HG03045 (cell line): ENCODE measurements around the gene BCLAF3.

Experiments
- ATAC-seq: cut with Tn5 transposase; IDR thresholded peaks from one replicate; pipeline ENCODE4 v1.9.1; 2021; ENCODE audit warnings: mild to moderate bottlenecking, moderate library complexity; ENCODE audit not compliant: unreplicated experiment

Gene BCLAF3

DNA sequence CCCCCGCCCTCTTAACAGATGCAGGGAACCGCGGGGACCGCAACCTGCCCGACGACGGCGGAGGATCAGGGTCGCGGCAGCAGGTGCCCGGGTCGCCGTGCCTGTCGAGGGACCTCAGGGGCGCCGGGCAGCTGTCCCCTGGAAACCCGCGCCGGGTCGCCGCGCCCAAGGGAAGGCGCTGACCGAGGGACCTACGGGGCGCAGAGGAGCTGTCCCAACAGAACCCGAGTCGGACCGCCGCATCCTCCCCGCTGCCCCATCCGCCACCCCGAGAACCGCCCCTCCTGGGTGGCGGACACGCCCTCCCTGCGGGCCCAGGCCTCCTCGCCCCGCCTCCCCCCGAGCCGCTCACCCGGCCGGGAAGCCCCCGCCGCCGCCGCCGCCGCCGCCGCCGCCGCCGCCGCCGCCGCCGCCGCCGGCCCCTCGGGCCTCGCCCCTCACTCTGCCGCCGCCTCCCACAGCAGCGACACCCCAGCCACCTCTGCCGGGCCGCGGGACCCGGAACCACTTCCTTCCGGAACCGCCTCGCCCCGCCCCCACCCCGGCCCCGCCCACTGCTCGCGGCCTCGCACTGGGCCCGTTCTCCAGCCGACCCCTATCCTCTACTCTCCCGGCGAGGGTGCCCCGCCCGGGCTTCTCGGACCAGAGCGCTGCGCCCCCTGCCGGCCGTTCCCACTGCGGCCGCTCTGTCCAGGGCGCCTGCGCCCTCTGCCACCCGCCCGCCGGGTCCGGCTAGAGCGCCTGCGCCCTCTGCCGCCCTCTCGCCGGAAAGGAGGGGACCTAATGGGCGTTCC lies at the start of gene BCLAF3:
TSS of gene BCLAF3 (minus strand) at position 506 of the 794 bp plus-strand sequence. CDS start 20,797 bp downstream, outside the sequence.
- peak; percentile 95 for ATAC-seq

DNA sequence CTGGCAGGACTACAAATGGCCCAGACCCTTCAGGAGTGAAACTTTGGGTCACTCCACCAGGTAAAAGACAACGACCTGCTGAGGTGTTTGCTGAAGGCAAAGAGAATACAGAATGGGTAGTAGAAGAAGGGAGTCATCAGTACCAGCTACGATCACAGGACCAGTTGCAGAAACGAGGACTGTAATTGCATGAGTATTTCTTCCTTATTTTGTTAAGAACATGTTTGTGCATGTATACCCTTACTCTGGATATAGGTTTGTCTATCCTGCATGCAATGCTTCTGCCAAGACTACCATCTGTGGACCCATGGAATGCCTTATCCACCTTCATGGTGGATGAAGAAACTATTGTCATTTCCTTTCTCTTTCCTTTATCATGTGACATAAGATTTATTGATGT lies 48.1 kb upstream of the BCLAF3 start:
- no peak for ATAC-seq

DNA sequence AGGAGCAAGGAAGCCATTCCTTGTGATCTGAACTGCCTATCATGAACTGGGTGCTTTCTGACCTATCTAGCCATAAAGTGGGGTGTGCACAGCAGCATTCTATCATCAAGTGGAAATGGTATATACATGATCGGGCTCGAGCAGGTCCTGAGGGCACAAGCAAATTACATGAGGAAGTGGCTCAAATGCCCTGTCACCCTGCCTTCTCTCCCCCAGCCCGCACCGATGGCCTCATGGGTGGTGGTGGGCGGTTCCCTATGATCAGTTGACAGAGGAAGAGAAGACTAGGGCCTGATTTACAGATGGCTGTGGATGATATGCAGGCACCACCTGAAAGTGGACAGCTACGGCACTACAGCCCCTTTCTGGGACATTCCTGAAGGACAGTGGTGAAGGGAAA lies 46.3 kb upstream of the BCLAF3 start:
- no peak for ATAC-seq

DNA sequence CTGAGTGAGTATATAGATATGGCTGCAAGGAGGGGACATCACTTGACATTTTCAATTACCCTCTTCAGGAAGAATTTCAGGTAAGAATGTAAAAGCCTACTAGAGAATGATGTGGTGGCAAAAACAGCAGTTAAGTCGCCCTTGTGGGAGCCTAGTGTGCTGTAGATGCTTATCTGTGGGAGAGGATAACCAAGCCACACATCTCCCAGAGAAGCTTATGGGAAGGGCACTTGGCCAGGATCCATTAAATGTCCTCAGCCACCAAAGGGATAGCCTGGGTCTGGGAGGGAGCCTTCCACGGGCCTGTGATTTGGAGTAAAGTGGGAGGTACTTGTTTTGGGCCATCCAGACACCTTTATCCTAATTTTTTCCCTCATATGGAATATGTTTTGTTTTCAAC lies 41.3 kb upstream of the BCLAF3 start:
- no peak for ATAC-seq

DNA sequence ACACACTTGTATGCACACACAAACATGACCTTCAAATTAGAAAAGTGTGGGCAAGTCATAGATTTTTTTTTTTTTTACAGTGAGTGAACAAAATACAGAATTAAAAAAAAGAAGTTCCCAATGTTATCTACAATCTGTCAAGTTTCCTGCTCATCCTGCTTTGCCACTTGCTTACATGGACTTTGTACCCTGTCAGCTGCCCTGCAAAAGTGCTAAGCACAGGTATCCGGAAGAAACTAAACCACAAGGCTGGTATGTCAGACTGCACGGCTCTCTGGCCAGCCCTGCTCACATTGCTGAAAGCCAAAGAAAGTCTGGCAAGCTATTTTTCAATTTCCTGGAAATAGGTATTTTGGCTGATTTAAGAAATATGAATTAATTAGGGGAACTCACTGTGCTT lies 38.9 kb upstream of the BCLAF3 start:
- ATAC-seq: no peak

DNA sequence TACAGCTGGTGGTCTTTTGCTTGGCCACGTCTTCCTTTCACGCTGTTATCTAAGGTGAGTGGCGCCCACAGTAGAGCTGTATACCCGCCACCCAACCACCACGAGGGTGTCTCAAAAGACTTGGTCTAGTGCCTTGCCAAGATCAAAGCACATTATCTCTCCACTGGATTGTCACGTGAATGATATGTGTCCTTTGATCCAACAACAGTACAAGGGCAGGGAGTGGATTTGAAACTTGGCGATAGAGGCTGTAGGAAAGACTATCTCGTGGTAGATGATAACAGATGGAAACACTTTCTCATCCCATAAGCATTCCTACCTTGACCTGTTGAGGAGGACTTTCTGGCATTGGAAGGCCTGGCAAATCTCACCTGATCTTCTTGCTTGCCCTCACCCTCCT lies 37.7 kb upstream of the BCLAF3 start:
- no peak for ATAC-seq

DNA sequence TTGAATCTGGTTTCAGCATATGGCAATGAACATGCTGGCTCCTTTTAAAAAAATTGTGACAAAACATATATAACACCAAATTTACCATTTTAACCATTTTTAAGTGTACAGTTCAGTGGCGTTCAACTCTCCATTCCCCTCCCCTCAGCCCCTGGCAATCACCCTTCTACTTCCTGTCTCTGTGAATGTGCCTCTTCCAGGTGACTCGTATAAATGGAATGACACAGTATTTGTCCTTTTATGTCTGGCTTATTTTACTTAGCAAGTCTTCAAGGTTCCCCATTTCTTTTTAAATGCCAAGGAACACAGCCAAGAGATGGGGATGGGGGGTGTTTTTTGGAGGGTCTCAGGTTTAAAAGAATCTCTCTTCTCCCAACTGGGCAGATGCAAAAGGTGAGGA lies 35.4 kb upstream of the BCLAF3 start:
- no peak for ATAC-seq

DNA sequence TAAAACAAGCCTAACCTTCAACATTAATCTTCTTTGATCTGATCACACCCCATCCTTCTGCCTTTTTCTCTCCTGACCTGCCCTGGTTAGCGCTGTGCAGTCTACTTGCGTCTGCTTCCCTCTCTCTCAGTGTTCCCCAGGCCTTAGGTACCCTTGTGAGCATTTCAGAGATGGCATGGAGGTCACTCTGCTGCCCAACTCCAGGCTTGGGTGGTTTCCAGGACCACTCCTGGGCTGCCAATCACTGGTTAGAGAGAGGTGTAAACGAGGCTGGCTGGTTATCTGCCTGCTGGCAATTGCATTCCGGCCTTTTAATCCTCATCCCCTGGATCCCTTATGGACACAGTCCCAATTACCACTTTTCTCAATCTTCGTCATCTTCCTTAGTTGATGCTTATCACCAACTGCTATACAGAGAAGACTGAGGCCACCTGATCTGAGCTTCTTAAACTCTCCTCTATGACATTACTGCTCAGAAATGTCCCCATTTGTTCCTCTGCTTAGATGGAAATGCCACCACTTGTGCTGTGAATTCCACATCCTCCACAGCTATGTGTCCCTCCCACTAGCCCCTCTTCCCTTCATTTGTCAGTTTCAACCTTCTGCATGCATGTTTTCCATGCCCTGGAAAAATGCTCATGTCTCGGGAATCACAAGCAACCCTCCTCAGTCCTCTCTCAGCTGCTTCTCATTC lies 29.0 kb upstream of the BCLAF3 start:
- ATAC-seq: no peak

DNA sequence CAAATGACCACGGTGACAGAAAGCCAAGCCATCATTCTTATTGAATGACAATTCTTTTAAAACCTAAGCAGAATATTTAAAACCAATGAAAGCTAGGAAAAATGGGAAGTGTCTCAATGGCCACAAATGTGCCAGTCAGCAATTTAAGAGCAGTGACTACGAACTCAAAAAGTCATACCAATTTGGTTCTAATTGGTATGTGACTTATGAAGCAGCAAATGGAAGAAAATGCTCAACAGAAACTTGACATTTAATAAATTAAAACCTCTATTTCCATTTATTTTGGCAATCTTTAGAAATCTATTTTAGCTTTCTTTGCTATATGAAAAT lies 25.7 kb upstream of the BCLAF3 start:
- no peak for ATAC-seq

DNA sequence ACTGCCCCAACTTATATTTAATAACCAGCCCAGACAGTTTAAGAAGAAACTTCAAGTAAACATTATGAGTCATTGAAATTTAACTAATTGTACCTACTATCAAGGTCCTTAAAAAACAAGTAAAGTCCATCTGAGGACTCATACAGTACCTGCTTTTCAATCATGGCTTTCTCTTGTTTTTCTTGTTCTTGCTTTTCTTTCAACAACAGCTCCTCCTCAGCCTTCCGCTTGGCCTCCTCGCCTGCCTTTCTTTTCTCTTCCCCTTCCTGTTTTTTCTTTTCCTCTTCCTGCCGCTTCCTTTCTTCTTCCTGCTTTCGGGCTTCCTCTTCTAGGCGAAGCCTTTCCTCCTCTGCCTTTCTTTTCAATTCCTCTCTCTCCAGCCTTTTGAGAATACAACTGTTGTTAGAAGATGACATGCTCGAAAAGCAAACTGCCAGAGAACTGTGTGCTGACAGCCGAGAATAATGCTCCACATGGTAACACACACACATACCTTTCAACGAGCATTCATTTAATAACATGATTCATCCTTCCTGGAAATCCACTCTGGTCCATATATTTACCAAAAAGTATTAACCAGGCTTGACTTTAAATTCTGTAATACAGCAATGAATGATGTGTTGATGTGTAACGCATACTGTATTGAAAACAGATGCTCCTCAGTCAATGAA lies 25.2 kb upstream of the BCLAF3 start:
- no peak for ATAC-seq

DNA sequence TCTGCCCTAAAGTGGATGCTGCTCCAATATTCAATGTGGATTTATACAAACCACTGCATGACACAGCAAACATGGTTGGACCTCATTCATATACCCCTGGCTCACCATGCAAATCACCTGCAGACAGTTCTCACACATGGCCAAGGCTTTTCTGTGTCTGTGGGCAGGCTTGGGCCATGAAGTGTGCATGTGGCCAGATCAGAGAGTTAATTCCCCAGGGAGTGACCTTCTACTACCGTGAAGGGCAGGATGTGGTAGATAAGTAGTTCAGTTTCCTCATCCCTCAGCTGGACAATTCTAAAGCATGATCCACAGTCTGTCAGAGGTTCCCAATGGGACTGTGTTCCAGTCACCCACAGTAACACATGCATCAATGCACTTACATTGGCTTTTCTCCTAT lies 24.6 kb upstream of the BCLAF3 start:
- ATAC-seq: no peak

DNA sequence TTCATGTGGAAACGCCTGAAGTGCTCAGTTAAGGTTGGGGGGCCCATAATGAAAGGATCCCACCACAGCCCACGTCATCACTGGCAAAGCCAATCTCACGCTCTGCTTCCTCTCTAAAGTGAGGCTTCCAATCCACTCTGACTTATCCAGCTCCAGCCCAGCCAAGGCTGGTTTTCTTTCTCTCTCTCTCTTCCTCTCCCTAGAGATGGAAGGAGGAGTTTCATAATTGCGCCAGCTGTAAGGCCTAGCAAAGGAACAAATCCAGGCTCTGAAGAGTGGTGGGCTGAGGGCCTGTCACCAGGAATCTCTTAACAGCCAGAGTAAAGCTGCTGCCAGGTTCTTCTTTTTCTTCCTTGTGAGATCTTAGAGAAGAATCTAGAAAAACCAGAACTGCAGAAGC lies 20.7 kb upstream of the BCLAF3 start:
- no peak for ATAC-seq

DNA sequence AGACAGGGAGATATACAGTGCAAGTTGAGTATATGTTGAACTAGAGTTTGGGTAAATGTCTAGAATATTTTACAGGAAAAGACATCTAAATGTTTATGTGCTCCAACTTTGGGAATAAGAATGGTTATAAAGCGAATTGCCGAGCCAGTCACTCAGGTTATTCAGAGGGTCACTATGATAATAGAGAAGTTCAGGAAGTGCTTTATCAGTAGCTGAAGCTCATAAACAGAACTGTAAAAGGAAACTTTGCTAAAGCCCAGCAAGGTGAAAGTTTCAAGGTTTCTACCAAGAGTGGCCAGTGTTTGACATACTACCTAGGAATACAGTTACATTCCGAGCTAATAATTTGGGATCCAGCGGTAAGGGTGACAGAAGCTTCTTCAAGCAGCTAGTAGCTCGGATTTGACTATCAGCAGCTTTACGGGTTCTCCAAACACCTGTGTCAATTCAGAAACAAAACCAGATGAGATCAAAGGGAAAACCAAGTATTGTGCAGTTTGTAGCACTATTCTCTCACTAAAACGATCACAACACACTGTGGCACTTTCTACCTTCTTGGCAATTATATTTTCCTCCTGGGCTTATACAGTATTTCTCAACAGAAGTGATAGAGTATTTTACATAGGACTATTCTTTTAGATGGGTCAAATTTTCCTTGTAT lies 17.2 kb upstream of the BCLAF3 start:
- no peak for ATAC-seq

DNA sequence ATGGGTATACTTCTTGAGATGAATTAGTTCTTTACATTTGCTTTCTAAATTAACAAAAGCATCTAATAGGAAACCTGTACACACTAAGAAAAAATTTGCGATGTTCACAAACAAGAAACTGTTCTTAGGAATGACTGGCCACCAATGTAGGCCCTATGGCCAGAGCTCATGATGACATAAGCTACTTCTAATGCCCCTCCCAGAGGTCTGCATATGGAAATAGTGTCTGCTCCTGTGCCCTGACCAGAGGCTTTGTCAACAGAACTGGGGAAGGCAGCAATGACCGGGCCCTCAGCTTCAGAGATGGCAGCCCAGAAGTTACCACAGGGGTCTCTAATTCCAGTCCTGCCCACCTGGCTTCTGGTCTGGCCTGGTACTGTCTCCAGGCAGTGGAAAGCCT lies 15.0 kb upstream of the BCLAF3 start:
- no peak for ATAC-seq

DNA sequence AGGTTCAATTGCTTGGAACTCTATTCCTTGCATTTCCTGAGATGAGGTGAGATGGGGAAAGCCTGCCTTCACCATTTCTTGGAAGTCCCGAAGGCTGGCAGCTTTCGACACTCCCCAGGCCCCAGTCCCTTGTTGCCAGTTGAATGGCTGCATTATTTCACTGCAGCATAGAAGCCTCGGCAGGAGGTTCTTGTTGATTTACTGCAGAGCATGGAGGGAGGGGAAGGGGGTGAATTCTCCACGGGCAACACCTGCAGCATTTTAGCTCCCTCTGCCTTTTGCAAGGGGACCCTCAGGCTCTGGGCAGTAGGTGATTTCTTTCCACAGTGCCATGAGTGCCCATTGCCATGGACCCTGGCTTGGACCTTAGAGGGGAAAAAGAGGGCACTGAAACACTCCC lies 10.7 kb upstream of the BCLAF3 start:
- ATAC-seq: no peak

DNA sequence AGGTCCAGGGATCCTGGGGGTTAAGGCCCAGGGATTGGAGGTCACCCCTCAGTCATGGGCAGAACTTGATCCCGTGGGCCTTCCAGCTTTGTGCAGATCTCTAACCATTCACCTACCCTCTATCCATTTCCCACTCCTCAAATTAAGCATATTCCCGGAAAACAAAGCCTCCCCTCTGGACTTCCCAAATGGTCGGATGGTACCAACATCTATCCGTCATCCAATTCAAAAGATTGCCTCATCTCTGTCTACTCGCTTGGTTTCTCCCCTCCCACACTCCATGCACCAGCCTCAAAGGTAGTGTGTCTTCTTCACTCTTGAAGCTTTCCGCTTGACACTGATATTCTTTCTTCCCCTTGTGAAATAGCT lies 473 bp upstream of the BCLAF3 start:
- no peak for ATAC-seq

DNA sequence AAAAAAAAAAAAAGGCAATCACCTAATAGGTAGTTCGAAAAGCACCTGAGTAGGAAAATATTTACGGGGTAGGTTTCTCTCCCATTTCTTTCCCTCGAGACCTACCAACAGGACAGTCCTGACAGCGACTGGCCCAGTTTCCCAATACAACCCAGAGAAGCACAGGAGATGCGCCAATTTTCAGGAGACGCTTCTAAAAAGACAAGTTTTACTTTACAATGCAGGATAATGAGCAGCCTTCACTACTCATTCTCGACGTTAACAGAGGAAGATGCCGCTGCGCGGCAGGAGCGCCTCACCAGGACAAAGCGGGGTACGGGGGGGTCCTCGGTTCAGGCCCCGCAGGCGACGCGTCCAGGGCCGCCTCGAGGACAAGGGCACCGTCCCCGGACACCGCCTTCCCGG lies 708 bp downstream of the BCLAF3 start:
- peak; percentile 27 for ATAC-seq

DNA sequence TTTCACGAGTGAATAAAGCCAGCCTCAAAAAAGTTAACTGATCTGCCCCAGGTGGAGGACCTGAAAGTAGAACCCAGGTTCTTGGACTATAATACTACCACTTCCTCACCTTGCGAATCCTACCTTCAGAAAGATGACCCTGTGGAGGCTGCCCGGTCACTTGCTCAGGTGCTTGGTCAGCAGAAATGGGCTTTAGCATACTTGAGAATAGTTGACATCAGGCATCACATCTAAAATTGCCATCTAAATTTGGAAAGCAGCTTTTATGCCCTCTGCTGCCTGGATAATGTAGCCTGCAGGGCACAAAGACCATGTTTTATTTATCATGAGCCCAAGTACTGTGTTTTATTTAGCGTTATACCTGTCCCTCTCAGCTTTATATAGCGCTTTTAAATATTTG lies 3.0 kb downstream of the BCLAF3 start:
- ATAC-seq: no peak

DNA sequence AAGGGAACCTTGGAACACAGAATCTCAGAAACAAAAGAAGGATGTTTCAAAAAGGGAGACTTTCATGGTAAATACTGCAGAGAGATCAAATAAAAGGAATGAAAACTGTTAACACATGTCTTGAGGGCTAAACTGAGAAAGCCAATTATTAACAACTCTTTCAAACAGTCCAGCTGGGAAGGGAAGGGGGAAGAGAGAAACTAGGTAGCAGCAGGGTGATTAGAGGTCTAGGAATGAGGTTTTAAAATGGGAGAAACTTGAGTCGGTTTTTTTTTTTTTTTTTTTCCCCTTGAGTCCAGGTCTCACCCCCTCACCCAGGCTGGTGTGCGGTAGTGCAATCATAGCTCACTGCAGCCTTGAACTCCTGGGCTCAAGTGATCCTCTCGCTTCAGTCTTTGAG lies 4.3 kb downstream of the BCLAF3 start:
- ATAC-seq: no peak

DNA sequence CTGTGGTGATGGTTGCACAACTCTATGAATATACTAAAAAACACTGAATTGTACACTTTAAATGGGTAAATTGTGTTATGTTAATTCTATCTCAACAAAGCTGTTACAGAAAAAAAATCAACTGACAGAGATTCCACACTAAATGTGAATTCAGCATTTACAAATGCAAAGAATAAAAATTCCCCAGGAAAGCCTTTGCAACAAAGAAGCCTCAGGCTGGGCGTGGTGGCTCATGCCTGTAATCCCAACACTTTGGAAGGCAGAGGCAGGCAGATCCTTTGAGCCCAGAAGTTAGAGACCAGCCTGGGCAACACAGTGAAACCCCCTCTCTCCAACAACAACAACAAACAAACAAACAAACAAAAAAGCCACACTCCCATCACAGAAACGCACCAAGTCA lies 8.9 kb downstream of the BCLAF3 start:
- no peak for ATAC-seq

DNA sequence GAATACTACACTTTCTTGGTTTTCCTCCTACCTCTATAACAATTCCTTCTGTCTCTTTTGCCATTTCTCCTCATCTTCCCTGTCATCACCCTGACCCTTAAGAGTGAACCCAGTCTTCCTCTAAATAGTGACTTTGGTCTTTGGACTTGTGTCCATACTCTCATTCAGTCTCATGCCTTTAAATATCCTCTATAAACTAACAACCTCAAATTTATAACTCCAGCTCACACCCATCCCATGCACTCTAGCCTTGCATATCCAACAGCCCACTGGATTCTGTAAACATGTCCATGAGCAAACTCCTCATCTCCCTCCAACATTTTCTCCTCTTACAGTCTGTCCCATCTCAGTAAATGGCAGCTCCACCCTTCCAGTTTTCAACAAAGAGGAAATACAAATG lies 15.0 kb downstream of the BCLAF3 start:
- no peak for ATAC-seq

DNA sequence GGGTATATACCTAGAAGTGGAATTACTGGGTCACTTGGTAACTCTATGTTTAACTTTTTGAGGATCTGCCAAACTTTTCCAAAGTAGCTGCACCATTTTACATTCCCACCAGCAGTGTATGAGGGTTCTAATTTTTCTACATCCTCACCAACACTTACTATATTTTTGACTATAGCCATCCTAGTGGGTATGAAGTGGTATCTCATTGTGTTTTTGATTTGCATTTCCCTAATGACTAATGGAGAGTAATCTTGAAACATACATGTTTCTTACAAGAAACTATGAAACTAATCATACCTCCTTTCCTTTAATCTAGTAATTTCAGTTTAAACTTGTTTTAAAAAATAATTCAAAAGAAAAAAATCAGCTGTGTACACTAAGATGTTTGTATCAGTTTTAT lies 17.9 kb downstream of the BCLAF3 start:
- no peak for ATAC-seq
